HepG2 (cell line): ENCODE results near the gene LDLR. TPM values are rescaled to one million over a fixed set of nuclear protein-coding genes. Genes with fewer than 3 reads are reported as not detected.
A peak's percentile ranks its signal among the peaks of the same experiment; 100 is the strongest.

Experiments used
- ARNT ChIP-seq: fragments of 450-650 bp; IDR thresholded peaks from 2 replicates; pipeline ENCODE4 v1.6.1; 2017
- ARNTL ChIP-seq: sonication (generic); formaldehyde crosslinking; IDR thresholded peaks from 2 replicates; pipeline ENCODE4 v1.4.0; 2020; ENCODE audit warnings: mild to moderate bottlenecking, missing genetic modification reagents
- CCDC6 ChIP-seq: sonication (generic); formaldehyde crosslinking; IDR thresholded peaks from 2 replicates; pipeline ENCODE4 v1.8.1; 2022; ENCODE audit warnings: mild to moderate bottlenecking, missing genetic modification reagents, moderate library complexity
- ETS1 ChIP-seq: sonication (generic); formaldehyde crosslinking; IDR thresholded peaks from 2 replicates; pipeline ENCODE4 v1.4.0; 2020; ENCODE audit warnings: missing genetic modification reagents
- FOXA3 ChIP-seq: IDR thresholded peaks from 2 replicates; pipeline ENCODE4 v1.6.1; 2016; ENCODE audit warnings: missing genetic modification reagents, missing compliant biosample characterization
- GABPB1 ChIP-seq: IDR thresholded peaks from 2 replicates; pipeline ENCODE4 v1.6.1; 2016; ENCODE audit warnings: mild to moderate bottlenecking, missing genetic modification reagents, moderate library complexity, missing compliant biosample characterization
- GTF3A ChIP-seq: sonication (generic); formaldehyde crosslinking; conservative IDR thresholded peaks from 2 replicates; pipeline ENCODE4 v1.4.0; 2020; ENCODE audit warnings: mild to moderate bottlenecking, missing genetic modification reagents
- HIVEP1 ChIP-seq: sonication (generic); formaldehyde crosslinking; IDR thresholded peaks from 2 replicates; pipeline ENCODE4 v1.4.0; 2020; ENCODE audit warnings: mild to moderate bottlenecking, missing genetic modification reagents
- HMG20A ChIP-seq: IDR thresholded peaks from 2 replicates; pipeline ENCODE4 v1.6.1; 2016; ENCODE audit warnings: borderline replicate concordance
- IKZF1 ChIP-seq: fragments of 450-650 bp; IDR thresholded peaks from 2 replicates; pipeline ENCODE4 v1.7.1; 2016
- IRF1 ChIP-seq: sonication (generic); formaldehyde crosslinking; IDR thresholded peaks from 2 replicates; pipeline ENCODE4 v1.4.0; 2020; ENCODE audit warnings: low read depth, mild to moderate bottlenecking, missing genetic modification reagents
- JDP2 ChIP-seq: sonication (generic); formaldehyde crosslinking; IDR thresholded peaks from 2 replicates; pipeline ENCODE4 v1.8.1; 2022; ENCODE audit warnings: missing genetic modification reagents, borderline replicate concordance
- NFYC ChIP-seq: IDR thresholded peaks from 2 replicates; pipeline ENCODE4 v1.6.1; 2016; ENCODE audit warnings: missing genetic modification reagents, missing compliant biosample characterization
- PHF8 ChIP-seq: sonication (generic); formaldehyde crosslinking; IDR thresholded peaks from 2 replicates; pipeline ENCODE4 v1.5.0; 2020; ENCODE audit warnings: missing genetic modification reagents
- POLR2A ChIP-seq, 2 experiments: IDR thresholded peaks; 2 replicates each; pipeline ENCODE4 v1.6.1; 2011; ENCODE audit warnings: low read depth in 2 of 2, low read length in 2 of 2, mild to moderate bottlenecking in 1 of 2, moderate library complexity in 1 of 2; ENCODE audit not compliant: insufficient read depth in 1 of 2
- REPIN1 ChIP-seq: sonication (generic); formaldehyde crosslinking; IDR thresholded peaks from 2 replicates; pipeline ENCODE4 v1.8.0; 2022; ENCODE audit warnings: missing genetic modification reagents, low read depth, mild to moderate bottlenecking, borderline replicate concordance
- THRA ChIP-seq: sonication (generic); formaldehyde crosslinking; IDR thresholded peaks from 2 replicates; pipeline ENCODE4 v1.4.0; 2020; ENCODE audit warnings: missing genetic modification reagents, borderline replicate concordance
- YY1 ChIP-seq: IDR thresholded peaks from 2 replicates; pipeline ENCODE4 v1.6.1; 2011; ENCODE audit warnings: low read length, low read depth, moderate library complexity, mild to moderate bottlenecking; ENCODE audit not compliant: insufficient read depth, insufficient replicate concordance
- ZNF468 ChIP-seq: sonication (generic); formaldehyde crosslinking; IDR thresholded peaks from 2 replicates; pipeline ENCODE4 v1.8.0; 2022; ENCODE audit warnings: mild to moderate bottlenecking, moderate library complexity, missing genetic modification reagents
- ZNF816 ChIP-seq: sonication (generic); formaldehyde crosslinking; IDR thresholded peaks from 2 replicates; pipeline ENCODE4 v1.8.0; 2022; ENCODE audit warnings: missing genetic modification reagents, mild to moderate bottlenecking, borderline replicate concordance
- polyA plus RNA-seq, 8 experiments: library from polyadenylated mRNA; depleted of rRNA in 3 of 8; stranded (reverse) in 7 of 8; unstranded in 1 of 8; fragments of >200 nt; fragmentation: Illumina TruSeq in 4 of 8; extraction: Trizol in 4 of 8; gene quantifications; 2 replicates each; pipeline versions ENCODE4 v1.2.1 to v1.2.3, GENCODE V29; 2011 to 2016; ENCODE audit warnings: low read depth in 4 of 8, missing spikeins in 1 of 8, mixed read lengths in 1 of 8; ENCODE audit not compliant: insufficient read depth in 1 of 8
- total RNA-seq, 5 experiments: library from RNA; depleted of rRNA; stranded (reverse); fragments of >200 nt; fragmentation: Illumina TruSeq; extraction: Trizol; gene quantifications; 2 replicates each; pipeline ENCODE4 v1.2.3, GENCODE V29; 2016; ENCODE audit warnings: low read depth in 1 of 5
- TF ChIP-seq, protein P1 (sequence below): IDR thresholded peaks from 2 replicates; pipeline ENCODE4 v1.6.1; 2016; ENCODE audit warnings: missing compliant biosample characterization, missing genetic modification reagents, borderline replicate concordance
- TF ChIP-seq, protein P2 (sequence below): sonication (generic); formaldehyde crosslinking; IDR thresholded peaks from 2 replicates; pipeline ENCODE4 v1.9.0; 2021; ENCODE audit warnings: missing genetic modification reagents, mild to moderate bottlenecking, borderline replicate concordance
- TF ChIP-seq, protein P3 (sequence below): sonication (generic); formaldehyde crosslinking; IDR thresholded peaks from 2 replicates; pipeline ENCODE4 v1.4.0; 2020; ENCODE audit warnings: mild to moderate bottlenecking, missing genetic modification reagents

LDLR gene
- total and polyA plus RNA-seq, 2 of the 13 experiments (the other 11 are each of a cell fraction or from before 2014, with no cell fraction given), result 51.6 to 92.5 TPM

- TF ChIP-seq YY1 (peak; percentile 59), ETS1 (CRISPR knock-in tag) (no peak), CCDC6 (CRISPR knock-in tag) (peak; percentile 50; the same call in 1 of the 2 replicates), REPIN1 (CRISPR knock-in tag) (peak; percentile 15; the same call in 1 of the 2 replicates), PHF8 (CRISPR knock-in tag) (peak; percentile 58), ARNTL (CRISPR knock-in tag) (peak; percentile 57), JDP2 (CRISPR knock-in tag) (no peak), HMG20A (no peak), IRF1 (CRISPR knock-in tag) (no peak), THRA (0 out of 2 replicates have a peak, but pooled peaks have one; percentile 19), ZNF816 (no peak), HIVEP1 (CRISPR knock-in tag) (peak; percentile 30; the same call in 1 of the 2 replicates), ARNT (no peak), GTF3A (CRISPR knock-in tag) (no peak), GABPB1 (CRISPR knock-in tag) (peak; percentile 77; the same call in 1 of the 2 replicates), NFYC (CRISPR knock-in tag) (peak; percentile 82), ZNF468 (CRISPR knock-in tag) (no peak), POLR2A (IDR thresholded peaks at IDR 0.05; ENCODE audit: insufficient read depth in 1 of 2, low read depth in 2 of 2, low read length in 2 of 2) (peak; percentile 90 to 98), FOXA3 (CRISPR knock-in tag) (peak; percentile 80), IKZF1 (no peak)
- TF ChIP-seq, protein P1, sequence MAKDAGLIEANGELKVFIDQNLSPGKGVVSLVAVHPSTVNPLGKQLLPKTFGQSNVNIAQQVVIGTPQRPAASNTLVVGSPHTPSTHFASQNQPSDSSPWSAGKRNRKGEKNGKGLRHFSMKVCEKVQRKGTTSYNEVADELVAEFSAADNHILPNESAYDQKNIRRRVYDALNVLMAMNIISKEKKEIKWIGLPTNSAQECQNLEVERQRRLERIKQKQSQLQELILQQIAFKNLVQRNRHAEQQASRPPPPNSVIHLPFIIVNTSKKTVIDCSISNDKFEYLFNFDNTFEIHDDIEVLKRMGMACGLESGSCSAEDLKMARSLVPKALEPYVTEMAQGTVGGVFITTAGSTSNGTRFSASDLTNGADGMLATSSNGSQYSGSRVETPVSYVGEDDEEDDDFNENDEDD (CRISPR knock-in tag), result peak; percentile 43; the same call in 1 of the 2 replicates
- TF ChIP-seq, protein P2, sequence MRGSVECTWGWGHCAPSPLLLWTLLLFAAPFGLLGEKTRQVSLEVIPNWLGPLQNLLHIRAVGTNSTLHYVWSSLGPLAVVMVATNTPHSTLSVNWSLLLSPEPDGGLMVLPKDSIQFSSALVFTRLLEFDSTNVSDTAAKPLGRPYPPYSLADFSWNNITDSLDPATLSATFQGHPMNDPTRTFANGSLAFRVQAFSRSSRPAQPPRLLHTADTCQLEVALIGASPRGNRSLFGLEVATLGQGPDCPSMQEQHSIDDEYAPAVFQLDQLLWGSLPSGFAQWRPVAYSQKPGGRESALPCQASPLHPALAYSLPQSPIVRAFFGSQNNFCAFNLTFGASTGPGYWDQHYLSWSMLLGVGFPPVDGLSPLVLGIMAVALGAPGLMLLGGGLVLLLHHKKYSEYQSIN, result no peak
- TF ChIP-seq, protein P3, sequence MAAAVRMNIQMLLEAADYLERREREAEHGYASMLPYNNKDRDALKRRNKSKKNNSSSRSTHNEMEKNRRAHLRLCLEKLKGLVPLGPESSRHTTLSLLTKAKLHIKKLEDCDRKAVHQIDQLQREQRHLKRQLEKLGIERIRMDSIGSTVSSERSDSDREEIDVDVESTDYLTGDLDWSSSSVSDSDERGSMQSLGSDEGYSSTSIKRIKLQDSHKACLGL (CRISPR knock-in tag), result peak; percentile 53; the same call in 1 of the 2 replicates
Observed at GRCh38 chr19:11090264-11090996, 1.2 kb downstream of the LDLR start (continued).
